ENCODE data around the gene NDUFAF7. TPM values are rescaled to one million over a fixed set of nuclear protein-coding genes. Genes with fewer than 3 reads are reported as not detected.

The NDUFAF7 gene
- total and polyA plus RNA-seq, 10 of the 15 experiments (the other 5 are each of a cell fraction or from before 2014, with no cell fraction given) = 16.6 to 39.5 (median 24.3) TPM

DNA sequence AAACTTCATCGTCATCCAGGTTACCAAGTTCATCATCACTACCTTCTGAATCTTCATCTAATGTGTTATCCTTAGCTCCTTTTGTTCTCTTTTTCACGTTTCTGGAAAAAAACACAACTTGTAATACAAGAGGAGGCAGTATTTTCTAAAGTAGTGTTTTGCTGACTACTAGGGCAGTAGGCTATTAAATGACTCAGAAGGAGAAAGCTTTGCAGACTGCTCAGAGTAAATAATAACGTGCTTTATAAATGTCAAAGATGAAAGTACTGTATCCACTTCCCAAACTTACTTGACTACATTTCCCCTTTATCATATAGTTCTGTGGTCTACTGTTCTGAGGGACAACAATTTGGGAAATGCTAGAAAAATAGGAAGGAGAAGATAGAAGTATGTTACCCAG lies 19.5 kb upstream of the NDUFAF7 start (continued):
- TF ChIP-seq MTA3 (IDR thresholded peaks at IDR 0.05; ENCODE audit: borderline replicate concordance, low read length) (no peak), HDGF (IDR thresholded peaks at IDR 0.05) (no peak), EP300 (IDR thresholded peaks at IDR 0.05; ENCODE audit: borderline replicate concordance in 1 of 2, control insufficient read depth in 1 of 2, low read depth in 2 of 2, low read length in 2 of 2) (no peak), YBX1 (IDR thresholded peaks at IDR 0.05) (no peak), JUNB (IDR thresholded peaks at IDR 0.05) (no peak), SREBF1 (IDR thresholded peaks at IDR 0.05; ENCODE audit: low read length) (no peak), RAD51 (IDR thresholded peaks at IDR 0.05) (no peak)
- TF ChIP-seq, protein P1, sequence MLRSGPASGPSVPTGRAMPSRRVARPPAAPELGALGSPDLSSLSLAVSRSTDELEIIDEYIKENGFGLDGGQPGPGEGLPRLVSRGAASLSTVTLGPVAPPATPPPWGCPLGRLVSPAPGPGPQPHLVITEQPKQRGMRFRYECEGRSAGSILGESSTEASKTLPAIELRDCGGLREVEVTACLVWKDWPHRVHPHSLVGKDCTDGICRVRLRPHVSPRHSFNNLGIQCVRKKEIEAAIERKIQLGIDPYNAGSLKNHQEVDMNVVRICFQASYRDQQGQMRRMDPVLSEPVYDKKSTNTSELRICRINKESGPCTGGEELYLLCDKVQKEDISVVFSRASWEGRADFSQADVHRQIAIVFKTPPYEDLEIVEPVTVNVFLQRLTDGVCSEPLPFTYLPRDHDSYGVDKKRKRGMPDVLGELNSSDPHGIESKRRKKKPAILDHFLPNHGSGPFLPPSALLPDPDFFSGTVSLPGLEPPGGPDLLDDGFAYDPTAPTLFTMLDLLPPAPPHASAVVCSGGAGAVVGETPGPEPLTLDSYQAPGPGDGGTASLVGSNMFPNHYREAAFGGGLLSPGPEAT (IDR thresholded peaks at IDR 0.05; ENCODE audit: low read depth) = no peak

DNA sequence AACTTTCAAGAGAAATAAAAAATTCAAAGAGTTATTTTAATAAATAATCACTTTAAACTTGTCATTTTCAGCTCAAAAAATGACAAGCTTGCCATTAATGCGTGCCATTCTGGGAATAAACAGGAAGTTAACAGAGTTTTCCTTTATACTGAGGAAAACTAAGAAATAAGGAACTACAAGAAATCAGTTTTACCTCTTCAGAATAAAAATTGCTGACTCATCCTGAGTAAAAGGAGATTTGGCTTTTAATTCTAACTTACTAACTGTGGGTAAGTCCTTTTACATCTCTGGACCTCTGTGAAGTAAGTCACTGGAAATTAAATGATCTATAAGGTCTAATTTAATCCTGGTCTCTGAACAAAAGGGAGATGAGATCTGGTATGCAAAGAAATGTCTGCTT lies 16.2 kb upstream of the NDUFAF7 start:
- no peaks in the 10 kb centered on the region for H3K9me3 ChIP-seq (replicated peaks; ENCODE audit: control insufficient read depth, insufficient read depth, low read length)
- ChIA-PET POLR2A (interaction anchor here (1.1 kb wide), 1 partner anchor 18 kb away, joined by 3 read pairs; no protein-coding TSS in a partner anchor), SMC1A (ENCODE audit: uncharacterized antibody, unreplicated experiment) (interaction anchor here (0.8 to 1.0 kb wide), 3 partner anchors 15 to 132 kb away, joined by 3 read pairs; no protein-coding TSS in a partner anchor), RAD21 (ENCODE audit: unreplicated experiment) (no interaction called here), CTCF (interaction anchor here (1.4 kb wide), 1 partner anchor 47 kb away, joined by 5 read pairs; no protein-coding TSS in a partner anchor)
- no peak overlapping the region for H3K27ac ChIP-seq (ENCODE audit: control insufficient read depth, insufficient read depth)
- no peak overlapping the region for H3K4me3 ChIP-seq
- DNase-seq (ENCODE audit: low read depth, low spot score) = no peak
- H3K4me1 ChIP-seq (ENCODE audit: control insufficient read depth, insufficient read depth, low read length) = no peaks in the 10 kb centered on the region
- H3K4me2 ChIP-seq (ENCODE audit: control insufficient read depth, insufficient read depth) = no peak overlapping the region
- H3K9ac ChIP-seq (ENCODE audit: control insufficient read depth, insufficient read depth, low read length) = no peak overlapping the region
- ATAC-seq = no peak
- intact Hi-C loops (cut with micrococcal nuclease; ENCODE audit: unreplicated experiment) (no loop called here), in situ Hi-C loops (cut with MboI) (no loop called here)
- no peak for TF ChIP-seq FOXK2 (IDR thresholded peaks at IDR 0.05)
- TF ChIP-seq BACH1 (IDR thresholded peaks at IDR 0.05; ENCODE audit: borderline replicate concordance) = 0 out of 2 replicates have a peak, but pooled peaks have one; percentile 38
- TF ChIP-seq, protein P2, sequence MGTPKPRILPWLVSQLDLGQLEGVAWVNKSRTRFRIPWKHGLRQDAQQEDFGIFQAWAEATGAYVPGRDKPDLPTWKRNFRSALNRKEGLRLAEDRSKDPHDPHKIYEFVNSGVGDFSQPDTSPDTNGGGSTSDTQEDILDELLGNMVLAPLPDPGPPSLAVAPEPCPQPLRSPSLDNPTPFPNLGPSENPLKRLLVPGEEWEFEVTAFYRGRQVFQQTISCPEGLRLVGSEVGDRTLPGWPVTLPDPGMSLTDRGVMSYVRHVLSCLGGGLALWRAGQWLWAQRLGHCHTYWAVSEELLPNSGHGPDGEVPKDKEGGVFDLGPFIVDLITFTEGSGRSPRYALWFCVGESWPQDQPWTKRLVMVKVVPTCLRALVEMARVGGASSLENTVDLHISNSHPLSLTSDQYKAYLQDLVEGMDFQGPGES (IDR thresholded peaks at IDR 0.05) = no peak
- H3K27me3 ChIP-seq (replicated peaks in 1 of 2; ENCODE audit: control insufficient read depth in 2 of 2, insufficient read depth in 2 of 2, low read length in 1 of 2) = no peaks in the 10 kb centered on the region
- H2AFZ ChIP-seq (ENCODE audit: control insufficient read depth, low read depth, low read length) = no peak overlapping the region
- WGBS (ENCODE audit: insufficient coverage, insufficient replicate concordance, low lambda C conversion rate, missing lambda C conversion rate) = 65% methylated on average over 1 of the region's 1 CpG
- TSS peak; percentile 7 for BruUV-seq (replicated peaks)
- no peak for FAIRE-seq
- no peaks in the 10 kb centered on the region for H3K79me2 ChIP-seq (ENCODE audit: control insufficient read depth, insufficient read depth, low read length)
- peaks cover 6 to 24% of the 10 kb centered on the region in 2 experiments for H3K36me3 ChIP-seq (ENCODE audit: control insufficient read depth in 2 of 2, insufficient read depth in 2 of 2, low read length in 1 of 2)
- no peaks in the 10 kb centered on the region for H4K20me1 ChIP-seq (ENCODE audit: control insufficient read depth, insufficient read depth)
